Fibroblast of lung (primary cell): ENCODE measurements around the gene UNC13D. TPM values are rescaled to one million over a fixed set of nuclear protein-coding genes. Genes with fewer than 3 reads are reported as not detected.
"Not testable (repeated sequence)": the region's sequence is repeated elsewhere in the genome, so short reads cannot be mapped to it uniquely, and the experiment has no call there.

Experiments
- DNase-seq, 2 donors: peaks; one replicate each; pipeline versions ENCODE4 v3.0.0 to v3.0.0-alpha.2; 2010; ENCODE audit warnings: low read depth in 2 of 2
- H2AFZ ChIP-seq: 2 replicates; pipeline ENCODE4 v1.5.1; 2012; ENCODE audit warnings: low read length, control low read depth, inconsistent platforms
- H3K27ac ChIP-seq: 2 replicates; pipeline ENCODE4 v1.5.1; 2011; ENCODE audit warnings: low read length, control low read depth; ENCODE audit not compliant: insufficient read depth
- H3K27me3 ChIP-seq: 2 replicates; pipeline ENCODE4 v1.5.1; 2011; ENCODE audit warnings: mild to moderate bottlenecking, low read length; ENCODE audit not compliant: control insufficient read depth, insufficient read depth
- H3K36me3 ChIP-seq: 2 replicates; pipeline ENCODE4 v1.5.1; 2011; ENCODE audit warnings: low read length; ENCODE audit not compliant: control insufficient read depth, insufficient read depth
- H3K4me1 ChIP-seq: 2 replicates; pipeline ENCODE4 v1.5.1; 2011; ENCODE audit warnings: low read length; ENCODE audit not compliant: control insufficient read depth, insufficient read depth; ENCODE audit errors: extremely low read depth
- H3K4me2 ChIP-seq: 2 replicates; pipeline ENCODE4 v1.5.1; 2011; ENCODE audit warnings: low read length, control low read depth; ENCODE audit not compliant: insufficient read depth; ENCODE audit errors: extremely low read depth
- H3K4me3 ChIP-seq, 4 experiments: fragments of 200-600 bp in 1 of 4; sonication (generic) in 1 of 4; replicated peaks in 1 of 4; 2 replicates each; pipeline ENCODE4 v1.5.1; 2011 to 2016; ENCODE audit warnings: low read length in 4 of 4, low read depth in 3 of 4, mild to moderate bottlenecking in 3 of 4, control low read depth in 2 of 4, inconsistent platforms in 1 of 4, mixed read lengths in 1 of 4; ENCODE audit not compliant: insufficient read depth in 1 of 4; ENCODE audit errors: control extremely low read depth in 1 of 4
- H3K79me2 ChIP-seq: 2 replicates; pipeline ENCODE4 v1.5.1; 2012; ENCODE audit warnings: mild to moderate bottlenecking, low read length, inconsistent platforms; ENCODE audit not compliant: control insufficient read depth, insufficient read depth
- H3K9ac ChIP-seq: 2 replicates; pipeline ENCODE4 v1.5.1; 2011; ENCODE audit warnings: mild to moderate bottlenecking, low read length, control low read depth; ENCODE audit not compliant: insufficient read depth
- H3K9me3 ChIP-seq: 2 replicates; pipeline ENCODE4 v1.5.1; 2012; ENCODE audit warnings: low read depth, low read length; ENCODE audit not compliant: control insufficient read depth, insufficient read depth
- H4K20me1 ChIP-seq: 2 replicates; pipeline ENCODE4 v1.5.1; 2011; ENCODE audit warnings: low read length; ENCODE audit not compliant: control insufficient read depth, insufficient read depth; ENCODE audit errors: extremely low read depth
- EZH2 ChIP-seq: IDR thresholded peaks from 2 replicates; pipeline ENCODE4 v1.5.1; 2012; ENCODE audit warnings: low read length, control low read depth, mild to moderate bottlenecking; ENCODE audit errors: missing control alignments
- polyA plus RNA-seq, 2 donors: library from polyadenylated mRNA; depleted of rRNA in 1 of 2; stranded (reverse) in 1 of 2; unstranded in 1 of 2; fragments of >200 nt; gene quantifications; 2 replicates each; pipeline ENCODE4 v1.2.1, GENCODE V29; 2011 to 2012; ENCODE audit warnings: missing spikeins in 1 of 2
- total RNA-seq: library from RNA; depleted of rRNA; stranded (reverse); fragments of >200 nt; gene quantifications from 2 replicates; pipeline ENCODE4 v1.2.1, GENCODE V29; 2014
- TF ChIP-seq, protein P1 (sequence below), 2 donors: IDR thresholded peaks in 1 of 2; conservative IDR thresholded peaks in 1 of 2; 1 replicate in 1 of 2; 2 replicates in 1 of 2; pipeline ENCODE4 v1.5.1; 2011 to 2012; ENCODE audit warnings: low read length in 2 of 2, control low read depth in 1 of 2, inconsistent platforms in 1 of 2, low read depth in 1 of 2, mild to moderate bottlenecking in 1 of 2

UNC13D gene
- total and polyA plus RNA-seq, 2 donors (not counting 1 experiment from before 2014, with no cell fraction given) = 0.22 to 1.5 TPM

DNA sequence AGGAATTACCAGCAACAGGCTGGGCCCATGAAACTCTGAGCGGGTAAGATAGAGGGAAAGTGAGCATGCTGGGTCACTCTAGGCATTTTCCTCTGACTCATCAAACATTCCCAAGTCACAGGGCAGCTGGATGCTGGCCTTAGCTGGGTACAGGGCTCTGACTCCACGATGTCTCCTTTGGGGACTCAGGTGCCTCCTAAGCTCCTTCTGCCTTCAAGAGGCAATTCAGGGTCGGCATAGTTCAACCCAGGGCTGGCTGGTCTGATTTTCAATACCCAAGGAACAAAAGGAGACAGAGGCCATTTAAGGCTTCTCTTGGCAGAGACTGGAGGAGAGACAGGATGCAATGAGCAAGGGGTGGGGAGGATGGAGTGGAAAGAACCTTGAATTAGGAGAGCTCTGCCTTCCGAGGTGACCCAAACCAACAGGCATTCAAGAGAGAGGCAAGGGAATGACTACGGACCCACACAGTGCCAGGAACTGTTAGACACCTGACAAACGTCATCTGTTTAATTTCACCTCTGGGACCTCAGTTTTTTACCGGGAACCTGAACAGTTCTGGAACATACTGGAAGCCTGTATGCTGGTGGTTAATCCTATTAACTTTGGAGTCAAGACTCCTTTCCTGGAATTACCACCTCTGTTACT is 10.0 kb upstream of the UNC13D start:
- no peak overlapping the region for H2AFZ ChIP-seq
- TF ChIP-seq, protein P1, sequence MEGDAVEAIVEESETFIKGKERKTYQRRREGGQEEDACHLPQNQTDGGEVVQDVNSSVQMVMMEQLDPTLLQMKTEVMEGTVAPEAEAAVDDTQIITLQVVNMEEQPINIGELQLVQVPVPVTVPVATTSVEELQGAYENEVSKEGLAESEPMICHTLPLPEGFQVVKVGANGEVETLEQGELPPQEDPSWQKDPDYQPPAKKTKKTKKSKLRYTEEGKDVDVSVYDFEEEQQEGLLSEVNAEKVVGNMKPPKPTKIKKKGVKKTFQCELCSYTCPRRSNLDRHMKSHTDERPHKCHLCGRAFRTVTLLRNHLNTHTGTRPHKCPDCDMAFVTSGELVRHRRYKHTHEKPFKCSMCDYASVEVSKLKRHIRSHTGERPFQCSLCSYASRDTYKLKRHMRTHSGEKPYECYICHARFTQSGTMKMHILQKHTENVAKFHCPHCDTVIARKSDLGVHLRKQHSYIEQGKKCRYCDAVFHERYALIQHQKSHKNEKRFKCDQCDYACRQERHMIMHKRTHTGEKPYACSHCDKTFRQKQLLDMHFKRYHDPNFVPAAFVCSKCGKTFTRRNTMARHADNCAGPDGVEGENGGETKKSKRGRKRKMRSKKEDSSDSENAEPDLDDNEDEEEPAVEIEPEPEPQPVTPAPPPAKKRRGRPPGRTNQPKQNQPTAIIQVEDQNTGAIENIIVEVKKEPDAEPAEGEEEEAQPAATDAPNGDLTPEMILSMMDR (conservative IDR thresholded peaks at IDR 0.05 in 1 of 2, IDR thresholded peaks at IDR 0.05 in 1 of 2; ENCODE audit: low read depth in 1 of 2, low read length in 2 of 2) = no peak
- TF ChIP-seq EZH2 = no peak

DNA sequence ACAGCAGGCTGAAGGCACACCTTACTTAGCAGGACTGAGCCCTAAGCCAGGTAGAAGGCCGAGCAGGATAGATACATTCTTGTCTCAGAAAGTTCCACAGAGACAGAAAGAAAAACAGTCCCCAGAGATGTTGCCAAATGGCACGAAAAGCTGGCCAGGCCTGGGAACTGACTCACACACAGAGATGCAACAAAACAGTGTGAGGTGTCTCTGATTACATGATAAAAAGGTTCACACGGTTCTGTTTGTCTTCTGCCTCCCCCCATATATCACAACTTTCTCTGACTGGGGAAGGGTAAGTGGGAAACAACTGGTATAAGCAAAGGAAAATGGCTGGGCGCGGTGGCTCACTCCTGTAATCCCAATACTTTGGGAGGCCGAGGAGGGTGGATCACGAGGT is 9.2 kb upstream of the UNC13D start:
- H3K27me3 ChIP-seq = no peaks in the 10 kb centered on the region
- peak overlapping the region in 1 of 4 experiments; percentile 20 for H3K4me3 ChIP-seq
- H3K79me2 ChIP-seq = peaks cover 5% of the 10 kb centered on the region
- H3K4me2 ChIP-seq = peak overlapping the region; percentile 48
- DNase-seq = peak in 1 of 2 donors; percentile 63
- no peak overlapping the region for H3K9ac ChIP-seq
- peaks cover 9% of the 10 kb centered on the region for H3K4me1 ChIP-seq
- no peak for TF ChIP-seq EZH2
- peak overlapping the region; percentile 74 for H3K27ac ChIP-seq
- no peaks in the 10 kb centered on the region for H3K9me3 ChIP-seq
- H3K36me3 ChIP-seq = peaks cover 6% of the 10 kb centered on the region
- H4K20me1 ChIP-seq = no peaks in the 10 kb centered on the region
- H2AFZ ChIP-seq = no peak overlapping the region

More for the DNA sequence above, 10.0 kb upstream of the UNC13D start:
- Histone ChIP-seq H3K4me2 (peak overlapping the region; percentile 90), H3K79me2 (peaks cover 5% of the 10 kb centered on the region), H3K9me3 (no peaks in the 10 kb centered on the region), H4K20me1 (no peaks in the 10 kb centered on the region), H3K4me1 (peaks cover 9% of the 10 kb centered on the region), H3K27ac (peak overlapping the region; percentile 74), H3K27me3 (no peaks in the 10 kb centered on the region), H3K36me3 (peaks cover 6% of the 10 kb centered on the region), H3K4me3 (peak overlapping the region; percentile 62 to 96 (median 78)), H3K9ac (peak overlapping the region; percentile 67)
- peak; percentile 53 to 63 for DNase-seq

DNA sequence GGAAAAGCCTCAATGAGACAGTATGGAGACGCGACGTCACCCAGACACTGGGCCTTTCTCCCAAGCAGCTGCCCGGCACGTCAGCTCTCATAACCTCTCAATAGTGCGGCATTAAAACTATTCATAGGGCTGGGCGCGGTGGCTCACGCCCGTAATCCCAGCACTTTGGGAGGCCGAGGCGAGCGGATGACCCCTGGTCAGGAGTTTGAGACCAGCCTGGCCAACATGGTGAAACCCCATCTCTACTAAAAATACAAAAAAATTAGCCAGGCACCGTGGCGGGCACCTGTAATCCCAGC is 7.4 kb upstream of the UNC13D start:
- not testable (repeated sequence) for H3K27me3 ChIP-seq, H3K4me3 ChIP-seq, H3K9me3 ChIP-seq, H3K4me1 ChIP-seq, H2AFZ ChIP-seq, H3K4me2 ChIP-seq, H3K27ac ChIP-seq, H3K9ac ChIP-seq, H3K79me2 ChIP-seq, H4K20me1 ChIP-seq
- DNase-seq = peak in 1 of 2 donors; percentile 47
- peaks cover 18% of the 10 kb centered on the region for H3K36me3 ChIP-seq

DNA sequence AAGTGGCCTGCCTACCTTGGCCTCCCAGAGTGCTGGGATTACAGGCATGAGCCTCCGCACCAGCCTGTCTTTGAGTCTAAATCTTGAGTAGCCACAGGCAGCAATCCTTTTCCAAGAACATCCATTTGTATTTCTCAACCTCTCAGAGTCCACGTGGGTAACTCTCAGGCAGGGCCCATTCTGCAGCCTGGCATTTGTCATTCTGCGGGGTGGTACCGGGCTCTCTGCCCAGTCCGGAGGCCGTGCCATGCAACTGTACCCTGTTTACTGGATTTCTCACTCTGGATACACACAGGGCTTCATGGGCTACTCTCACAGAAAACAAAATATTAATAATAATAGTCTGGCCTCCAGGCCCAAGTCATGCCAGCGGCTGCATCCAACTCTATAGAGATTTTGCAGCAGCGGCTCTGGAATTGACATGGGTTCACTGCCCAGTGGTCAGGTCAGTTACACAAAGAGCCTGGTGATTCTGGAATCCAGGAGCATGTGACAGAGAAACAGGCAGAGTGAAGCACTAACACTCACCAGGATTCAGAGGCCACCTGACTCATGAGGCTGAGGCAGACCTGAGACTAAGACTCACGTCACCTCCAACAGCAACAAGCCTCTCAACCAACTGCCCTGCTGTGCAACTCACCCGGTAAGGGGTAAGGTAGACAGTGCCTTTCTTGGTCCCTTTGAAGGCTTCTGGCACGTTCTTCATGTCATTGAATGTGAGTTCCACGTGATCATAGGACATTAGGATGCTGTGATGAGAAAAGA is 6.9 kb upstream of the UNC13D start:
- Histone ChIP-seq H3K4me1 (peaks cover 7% of the 10 kb centered on the region), H4K20me1 (no peaks in the 10 kb centered on the region), H3K36me3 (peaks cover 18% of the 10 kb centered on the region), H3K27ac (no peak overlapping the region), H3K4me3 (no peak overlapping the region), H2AFZ (no peak overlapping the region), H3K9ac (no peak overlapping the region), H3K4me2 (no peak overlapping the region), H3K27me3 (no peaks in the 10 kb centered on the region), H3K9me3 (no peaks in the 10 kb centered on the region), H3K79me2 (peaks cover 5% of the 10 kb centered on the region)
- peak in 1 of 2 donors; percentile 65 for DNase-seq
- no peak for TF ChIP-seq EZH2
- TF ChIP-seq, protein P1 (conservative IDR thresholded peaks at IDR 0.05 in 1 of 2, IDR thresholded peaks at IDR 0.05 in 1 of 2; ENCODE audit: low read depth in 1 of 2, low read length in 2 of 2) = no peak
